ENCODE measurements around the gene ISG20.

Gene ISG20

GRCh38 chr15:88619796-88620195, 19.0 kb upstream of the ISG20 start:
- H3K27me3 ChIP-seq (replicated peaks in 2 of 5; ENCODE audit: control insufficient read depth in 4 of 5, insufficient read depth in 5 of 5, low read length in 4 of 5), result no peaks in the 10 kb centered on the region
- DNase-seq, result no peak
- peaks cover 6 to 37% (median 31%) of the 10 kb centered on the region in 4 experiments for H3K4me1 ChIP-seq (ENCODE audit: control extremely low read depth in 1 of 4, control insufficient read depth in 4 of 4, insufficient read depth in 4 of 4, low read length in 3 of 4)
- H3K36me3 ChIP-seq (ENCODE audit: control insufficient read depth in 4 of 4, insufficient read depth in 4 of 4, low read length in 3 of 4), result peaks cover 0 to 11% (median 0%) of the 10 kb centered on the region in 4 experiments
- H3K9me3 ChIP-seq (ENCODE audit: control extremely low read depth in 1 of 5, control insufficient read depth in 4 of 5, insufficient read depth in 2 of 5, low read depth in 1 of 5, low read length in 4 of 5), result no peaks in the 10 kb centered on the region
- POLR2A ChIA-PET, result no interaction called here
- H3K27ac ChIP-seq (ENCODE audit: insufficient read depth in 1 of 2, low read depth in 1 of 2, low read length in 2 of 2, poor library complexity in 1 of 2, severe bottlenecking in 2 of 2), result no peak overlapping the region
- CTCF ChIA-PET, result interaction anchor here (0.9 kb wide), 1 partner anchor 15 kb away, joined by 3 read pairs; no protein-coding TSS in a partner anchor
- H3K4me3 ChIP-seq (ENCODE audit: control insufficient read depth in 1 of 7, extremely low read depth in 1 of 7, insufficient read depth in 4 of 7, low read depth in 2 of 7, low read length in 6 of 7), result no peak overlapping the region
- WGBS (ENCODE audit: insufficient coverage), result 100% methylated on average over 2 of the region's 2 CpGs

GRCh38 chr15:88620995-88621772, 17.6 kb upstream of the ISG20 start, which contains the start of gene AEN:
Gene AEN, plus strand, starts transcription at chr15:88621340. Its CDS starts 4,870 bp downstream, at chr15:88626210.
- peaks cover 6 to 39% (median 32%) of the 10 kb centered on the region in 4 experiments for H3K4me1 ChIP-seq (ENCODE audit: control extremely low read depth in 1 of 4, control insufficient read depth in 4 of 4, insufficient read depth in 4 of 4, low read length in 3 of 4)
- H3K36me3 ChIP-seq (ENCODE audit: control insufficient read depth in 4 of 4, insufficient read depth in 4 of 4, low read length in 3 of 4), result peaks cover 0 to 16% (median under 1%) of the 10 kb centered on the region in 4 experiments
- CTCF ChIA-PET, result interaction anchor here (0.6 to 1.6 kb wide), 4 partner anchors 10 to 249 kb away, joined by 3 to 9 read pairs (median 4); no protein-coding TSS in a partner anchor
- POLR2A ChIA-PET, result interaction anchor here (1.8 kb wide), 1 partner anchor 17 kb away, joined by 7 read pairs; the partner anchor contains the start of gene ISG20
- peak within 1 kb of the TSS; percentile 62 to 96 (median 79) for H3K4me3 ChIP-seq (ENCODE audit: control insufficient read depth in 1 of 7, extremely low read depth in 1 of 7, insufficient read depth in 4 of 7, low read depth in 2 of 7, low read length in 6 of 7)
- peak; percentile 92 to 95 (median 93) for DNase-seq
- no peaks in the 10 kb centered on the region for H3K27me3 ChIP-seq (replicated peaks in 2 of 5; ENCODE audit: control insufficient read depth in 4 of 5, insufficient read depth in 5 of 5, low read length in 4 of 5)
- no peaks in the 10 kb centered on the region for H3K9me3 ChIP-seq (ENCODE audit: control extremely low read depth in 1 of 5, control insufficient read depth in 4 of 5, insufficient read depth in 2 of 5, low read depth in 1 of 5, low read length in 4 of 5)
- under 1% methylated on average over 62 of the region's 71 CpGs for WGBS (ENCODE audit: insufficient coverage)
- peak within 1 kb of the TSS; percentile 60 to 78 for H3K27ac ChIP-seq (ENCODE audit: insufficient read depth in 1 of 2, low read depth in 1 of 2, low read length in 2 of 2, poor library complexity in 1 of 2, severe bottlenecking in 2 of 2)

- Histone ChIP-seq H3K27me3 (replicated peaks in 2 of 5; ENCODE audit: control insufficient read depth in 4 of 5, insufficient read depth in 5 of 5, low read length in 4 of 5) (no peaks in the 10 kb centered on the region), H3K9me3 (ENCODE audit: control extremely low read depth in 1 of 5, control insufficient read depth in 4 of 5, insufficient read depth in 2 of 5, low read depth in 1 of 5, low read length in 4 of 5) (no peaks in the 10 kb centered on the region), H3K36me3 (ENCODE audit: control insufficient read depth in 4 of 4, insufficient read depth in 4 of 4, low read length in 3 of 4) (peaks cover under 1 to 24% (median 6%) of the 10 kb centered on the region in 4 experiments), H3K4me1 (ENCODE audit: control extremely low read depth in 1 of 4, control insufficient read depth in 4 of 4, insufficient read depth in 4 of 4, low read length in 3 of 4) (peaks cover 6 to 39% (median 32%) of the 10 kb centered on the region in 4 experiments), H3K27ac (ENCODE audit: insufficient read depth in 1 of 2, low read depth in 1 of 2, low read length in 2 of 2, poor library complexity in 1 of 2, severe bottlenecking in 2 of 2) (peak overlapping the region; percentile 60 to 78), H3K4me3 (ENCODE audit: control insufficient read depth in 1 of 7, extremely low read depth in 1 of 7, insufficient read depth in 4 of 7, low read depth in 2 of 7, low read length in 6 of 7) (peak overlapping the region; percentile 62 to 96 (median 79))
- DNase-seq, result peak in 2 of 3 donors; percentile 58 to 63
- ChIA-PET POLR2A (interaction anchor here (1.8 kb wide), 1 partner anchor 17 kb away, joined by 7 read pairs; the partner anchor contains the start of gene ISG20), CTCF (interaction anchor here (0.6 to 1.6 kb wide), 6 partner anchors 9 to 249 kb away, joined by 3 to 9 read pairs (median 3); no protein-coding TSS in a partner anchor)
- WGBS (ENCODE audit: insufficient coverage), result 22% methylated on average over 10 of the region's 17 CpGs
Measured at GRCh38 chr15:88621789-88622604, 16.8 kb upstream of the ISG20 start.

GRCh38 chr15:88622605-88622975, 16.2 kb upstream of the ISG20 start:
- Histone ChIP-seq H3K27ac (ENCODE audit: insufficient read depth in 1 of 2, low read depth in 1 of 2, low read length in 2 of 2, poor library complexity in 1 of 2, severe bottlenecking in 2 of 2) (peak overlapping the region in 1 of 2 experiments; percentile 78), H3K27me3 (replicated peaks in 2 of 5; ENCODE audit: control insufficient read depth in 4 of 5, insufficient read depth in 5 of 5, low read length in 4 of 5) (no peaks in the 10 kb centered on the region), H3K4me3 (ENCODE audit: control insufficient read depth in 1 of 7, extremely low read depth in 1 of 7, insufficient read depth in 4 of 7, low read depth in 2 of 7, low read length in 6 of 7) (peak overlapping the region in 5 of 7 experiments; percentile 67 to 96 (median 80)), H3K36me3 (ENCODE audit: control insufficient read depth in 4 of 4, insufficient read depth in 4 of 4, low read length in 3 of 4) (peaks cover 5 to 30% (median 10%) of the 10 kb centered on the region in 4 experiments), H3K9me3 (ENCODE audit: control extremely low read depth in 1 of 5, control insufficient read depth in 4 of 5, insufficient read depth in 2 of 5, low read depth in 1 of 5, low read length in 4 of 5) (no peaks in the 10 kb centered on the region), H3K4me1 (ENCODE audit: control extremely low read depth in 1 of 4, control insufficient read depth in 4 of 4, insufficient read depth in 4 of 4, low read length in 3 of 4) (peaks cover 6 to 39% (median 32%) of the 10 kb centered on the region in 4 experiments)
- no peak for DNase-seq
- ChIA-PET POLR2A (interaction anchor here (1.8 kb wide), 1 partner anchor 16 kb away, joined by 7 read pairs; the partner anchor contains the start of gene ISG20), CTCF (interaction anchor here (0.9 to 1.6 kb wide), 4 partner anchors 8 to 42 kb away, joined by 3 to 9 read pairs (median 4); no protein-coding TSS in a partner anchor)
- WGBS (ENCODE audit: insufficient coverage), result 68% methylated on average over 2 of the region's 5 CpGs

- POLR2A ChIA-PET, result no interaction called here
- peaks cover 6 to 39% (median 32%) of the 10 kb centered on the region in 4 experiments for H3K4me1 ChIP-seq (ENCODE audit: control extremely low read depth in 1 of 4, control insufficient read depth in 4 of 4, insufficient read depth in 4 of 4, low read length in 3 of 4)
- WGBS (ENCODE audit: insufficient coverage), result no CpG with 5 or more reads among the region's 2 CpGs
- H3K36me3 ChIP-seq (ENCODE audit: control insufficient read depth in 4 of 4, insufficient read depth in 4 of 4, low read length in 3 of 4), result peaks cover 9 to 35% (median 15%) of the 10 kb centered on the region in 4 experiments
- H3K4me3 ChIP-seq (ENCODE audit: control insufficient read depth in 1 of 7, extremely low read depth in 1 of 7, insufficient read depth in 4 of 7, low read depth in 2 of 7, low read length in 6 of 7), result peak overlapping the region in 2 of 7 experiments; percentile 25 to 96
- DNase-seq, result no peak
- peak overlapping the region in 1 of 2 experiments; percentile 78 for H3K27ac ChIP-seq (ENCODE audit: insufficient read depth in 1 of 2, low read depth in 1 of 2, low read length in 2 of 2, poor library complexity in 1 of 2, severe bottlenecking in 2 of 2)
- H3K27me3 ChIP-seq (replicated peaks in 2 of 5; ENCODE audit: control insufficient read depth in 4 of 5, insufficient read depth in 5 of 5, low read length in 4 of 5), result no peaks in the 10 kb centered on the region
- H3K9me3 ChIP-seq (ENCODE audit: control extremely low read depth in 1 of 5, control insufficient read depth in 4 of 5, insufficient read depth in 2 of 5, low read depth in 1 of 5, low read length in 4 of 5), result no peaks in the 10 kb centered on the region
- CTCF ChIA-PET, result interaction anchor here (0.8 to 4.2 kb wide), 7 partner anchors 12 to 211 kb away, joined by 3 to 36 read pairs (median 15); no protein-coding TSS in a partner anchor
Measured at GRCh38 chr15:88623061-88623460, 15.8 kb upstream of the ISG20 start.

GRCh38 chr15:88623632-88624031, 15.2 kb upstream of the ISG20 start:
- Histone ChIP-seq H3K27ac (ENCODE audit: insufficient read depth in 1 of 2, low read depth in 1 of 2, low read length in 2 of 2, poor library complexity in 1 of 2, severe bottlenecking in 2 of 2) (no peak overlapping the region), H3K4me1 (ENCODE audit: control extremely low read depth in 1 of 4, control insufficient read depth in 4 of 4, insufficient read depth in 4 of 4, low read length in 3 of 4) (peaks cover 6 to 39% (median 32%) of the 10 kb centered on the region in 4 experiments), H3K4me3 (ENCODE audit: control insufficient read depth in 1 of 7, extremely low read depth in 1 of 7, insufficient read depth in 4 of 7, low read depth in 2 of 7, low read length in 6 of 7) (no peak overlapping the region)

More at GRCh38 chr15:88623632-88624031, 15.2 kb upstream of the ISG20 start:
- no peaks in the 10 kb centered on the region for H3K9me3 ChIP-seq (ENCODE audit: control extremely low read depth in 1 of 5, control insufficient read depth in 4 of 5, insufficient read depth in 2 of 5, low read depth in 1 of 5, low read length in 4 of 5)
- H3K27me3 ChIP-seq (replicated peaks in 2 of 5; ENCODE audit: control insufficient read depth in 4 of 5, insufficient read depth in 5 of 5, low read length in 4 of 5), result no peaks in the 10 kb centered on the region
- DNase-seq, result no peak
- ChIA-PET CTCF (interaction anchor here (0.8 to 4.2 kb wide), 14 partner anchors 8 to 280 kb away, joined by 3 to 36 read pairs (median 5); no protein-coding TSS in a partner anchor), POLR2A (no interaction called here)
- peaks cover 10 to 41% (median 17%) of the 10 kb centered on the region in 4 experiments for H3K36me3 ChIP-seq (ENCODE audit: control insufficient read depth in 4 of 4, insufficient read depth in 4 of 4, low read length in 3 of 4)
- 100% methylated on average over 2 of the region's 3 CpGs for WGBS (ENCODE audit: insufficient coverage)
